Measurements from ENCODE around the gene OR2T10. TPM values are rescaled to one million over a fixed set of nuclear protein-coding genes. Genes with fewer than 3 reads are reported as not detected.
"Not testable (repeated sequence)": the region's sequence is repeated elsewhere in the genome, so short reads cannot be mapped to it uniquely, and the experiment has no call there.

The OR2T10 gene, protein sequence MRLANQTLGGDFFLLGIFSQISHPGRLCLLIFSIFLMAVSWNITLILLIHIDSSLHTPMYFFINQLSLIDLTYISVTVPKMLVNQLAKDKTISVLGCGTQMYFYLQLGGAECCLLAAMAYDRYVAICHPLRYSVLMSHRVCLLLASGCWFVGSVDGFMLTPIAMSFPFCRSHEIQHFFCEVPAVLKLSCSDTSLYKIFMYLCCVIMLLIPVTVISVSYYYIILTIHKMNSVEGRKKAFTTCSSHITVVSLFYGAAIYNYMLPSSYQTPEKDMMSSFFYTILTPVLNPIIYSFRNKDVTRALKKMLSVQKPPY
- total RNA-seq = not detected

DNA sequence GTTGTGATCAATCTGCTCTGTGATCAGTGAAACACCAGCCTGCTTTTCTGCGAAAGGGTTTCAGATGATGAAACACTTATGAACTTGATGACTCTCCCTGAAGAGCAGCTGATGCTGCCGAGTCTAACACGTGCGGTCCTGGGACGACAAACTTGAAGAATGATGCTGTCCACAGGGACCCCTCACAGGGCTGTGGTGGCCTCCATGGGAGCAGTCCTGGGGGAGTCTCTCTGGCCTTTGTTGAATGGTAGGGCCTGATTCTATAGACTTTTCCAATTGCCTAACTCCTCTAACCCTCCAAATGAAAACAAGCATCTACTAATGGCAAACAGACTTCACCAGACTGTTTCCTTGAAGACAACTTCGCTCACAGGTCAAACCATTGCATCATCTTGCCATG lies at the start of gene OR2T10:
Gene OR2T10 (minus strand): TSS at position 112 of the 400 bp plus-strand sequence. CDS start 3,932 bp downstream, outside the sequence.
- no peak for DNase-seq

DNA sequence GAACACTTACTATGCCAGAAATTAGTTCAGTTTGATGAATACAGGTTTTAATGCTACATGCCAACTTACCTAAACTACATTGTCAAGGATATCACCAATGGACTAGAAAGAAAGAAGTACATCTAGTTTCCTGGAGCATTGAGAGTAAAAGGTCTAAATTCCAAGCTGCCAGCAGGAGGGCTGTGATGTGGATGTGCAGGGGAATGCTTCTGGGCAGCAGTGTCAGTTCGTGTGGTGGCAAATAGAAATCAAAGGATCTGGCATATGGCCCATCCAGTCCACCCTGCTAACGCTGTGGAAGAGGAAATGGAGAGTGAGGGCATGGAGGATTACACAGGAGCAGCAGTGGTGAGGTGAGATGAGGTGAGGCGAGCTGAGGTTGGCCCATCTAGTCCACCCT lies 47.7 kb upstream of the OR2T10 start, which contains the start of gene OR2T35:
Gene OR2T35 (minus strand): TSS at position 101 of the 400 bp plus-strand sequence. CDS start 6,020 bp downstream, outside the sequence.
- DNase-seq = not testable (repeated sequence)

DNA sequence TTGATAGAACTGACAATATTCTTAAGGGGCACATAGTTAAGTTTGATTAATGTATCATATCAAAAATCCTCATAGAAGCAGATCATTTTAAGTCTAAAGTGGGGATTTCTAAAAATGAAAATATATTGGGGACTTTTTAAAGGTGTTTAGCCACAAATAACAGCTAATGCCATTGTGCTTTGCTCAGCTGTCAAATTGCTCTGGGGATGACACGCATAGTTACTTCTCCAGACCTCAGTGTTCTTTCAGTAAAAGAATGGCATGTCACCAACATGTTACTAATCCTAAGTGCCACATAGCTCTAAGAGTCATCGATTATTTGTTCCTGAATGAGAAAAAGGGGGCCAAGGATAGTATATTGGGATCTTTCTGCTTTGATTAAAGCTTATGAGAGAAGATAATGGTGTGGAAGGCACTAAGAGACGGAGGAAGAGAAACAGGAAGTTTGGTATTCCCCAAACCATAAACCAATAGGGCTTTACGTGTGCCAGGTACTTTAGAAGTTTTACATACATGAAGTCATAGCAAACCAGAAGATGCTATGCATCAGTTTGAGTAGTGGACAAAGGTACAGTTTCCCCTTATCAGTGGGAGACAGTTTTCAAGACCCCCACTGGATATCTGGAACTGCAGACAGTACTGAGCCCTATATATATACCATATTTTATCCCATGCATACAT lies 45.6 kb upstream of the OR2T10 start:
- not testable (repeated sequence) for DNase-seq

DNA sequence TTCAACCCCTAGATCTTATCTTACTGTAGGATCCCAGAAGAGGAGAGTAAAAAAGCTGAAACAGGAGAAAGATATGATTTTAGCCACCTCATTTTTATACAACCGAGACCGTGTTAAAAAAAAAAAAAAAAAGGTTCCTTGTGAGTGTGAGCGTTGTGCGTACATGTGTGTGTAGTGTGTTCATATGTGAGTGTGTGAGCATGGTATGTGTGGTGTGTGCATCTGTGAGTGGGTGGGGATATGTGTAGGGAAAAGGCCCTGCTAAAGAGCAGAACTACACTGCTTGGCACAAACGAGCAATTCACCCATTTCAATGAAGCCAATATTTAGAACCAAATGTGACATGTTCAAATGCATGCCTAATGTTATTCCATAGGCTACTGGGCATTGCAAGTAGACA lies 44.1 kb upstream of the OR2T10 start:
- DNase-seq = not testable (repeated sequence)

DNA sequence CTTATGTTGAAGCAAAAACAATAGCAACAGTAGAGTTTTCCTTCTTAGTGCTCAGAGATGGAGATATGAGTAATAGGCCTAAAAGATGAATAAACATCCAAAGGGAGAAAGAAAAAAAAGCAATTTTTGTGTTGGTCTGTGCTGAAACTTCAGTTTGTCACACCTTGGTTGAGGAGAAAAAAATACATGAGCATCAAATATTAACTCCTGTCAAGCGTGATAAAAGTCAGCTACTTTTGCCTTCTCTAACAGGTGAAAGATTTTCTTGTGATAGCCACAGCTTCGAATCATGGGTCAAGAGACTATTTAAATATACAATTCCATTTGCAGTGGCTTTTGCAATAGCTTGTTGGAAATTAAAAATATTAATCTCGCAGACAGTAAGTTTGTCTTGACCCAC lies 43.4 kb upstream of the OR2T10 start:
- DNase-seq = not testable (repeated sequence)

DNA sequence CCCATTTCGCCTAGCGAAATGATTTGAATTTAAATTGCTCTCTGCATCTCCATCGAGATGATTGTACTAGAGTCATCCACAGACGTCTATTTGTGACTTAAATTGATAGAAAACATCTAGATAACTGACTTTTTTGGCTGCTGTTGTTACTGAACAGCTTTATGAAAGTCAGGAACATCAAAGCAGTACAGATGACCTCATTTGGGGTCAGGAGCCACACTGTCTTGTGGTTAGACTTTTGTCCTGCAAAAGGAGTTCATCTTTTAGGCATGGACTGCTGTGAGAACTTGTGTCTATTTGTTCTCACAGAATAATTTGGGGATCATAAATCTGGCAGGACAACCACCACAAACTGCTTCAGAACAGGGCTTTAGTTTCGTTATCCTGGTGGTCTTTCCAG lies 42.2 kb upstream of the OR2T10 start:
- not testable (repeated sequence) for DNase-seq

DNA sequence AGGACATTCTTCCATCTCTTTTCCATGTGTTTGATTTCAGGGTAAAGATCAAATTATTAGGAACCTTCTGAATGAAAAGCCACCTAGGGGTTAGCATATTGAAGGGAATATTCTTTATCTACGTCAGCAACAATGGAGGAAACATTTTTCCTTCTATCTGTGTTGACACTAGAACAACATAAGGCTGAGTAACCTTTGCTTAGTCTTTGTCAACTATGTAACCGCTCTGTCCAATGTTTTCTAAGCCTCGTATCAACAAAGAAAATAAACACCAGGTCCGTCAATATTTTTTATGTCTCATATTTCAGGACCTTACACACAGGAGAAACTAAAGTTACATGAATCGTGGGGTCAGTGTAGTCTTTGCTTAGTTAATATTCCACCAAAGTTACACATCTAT lies 39.1 kb upstream of the OR2T10 start:
- not testable (repeated sequence) for DNase-seq

DNA sequence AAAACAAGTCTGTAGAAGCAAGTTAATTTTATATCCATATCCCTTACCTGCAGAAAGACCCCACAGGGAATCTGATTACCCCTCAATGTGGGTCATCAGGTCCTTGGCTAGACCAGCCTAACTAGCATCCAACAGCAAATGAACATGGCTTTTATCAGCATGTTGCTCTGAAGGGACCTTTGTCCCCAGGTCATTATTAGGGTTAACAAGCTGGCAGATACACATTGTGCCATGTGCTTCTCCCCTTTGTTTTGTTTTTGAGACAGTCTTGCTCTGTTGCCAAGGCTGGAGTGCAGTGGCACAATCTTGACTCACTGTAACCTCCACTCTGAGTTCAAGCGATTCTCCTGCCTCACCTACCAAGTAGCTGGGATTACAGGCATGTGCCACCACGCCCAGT lies 37.5 kb upstream of the OR2T10 start, which contains the start of gene OR2T11:
Gene OR2T11 (minus strand): TSS at position 101 of the 400 bp plus-strand sequence. CDS start 7,963 bp downstream, outside the sequence.
- not testable (repeated sequence) for DNase-seq

DNA sequence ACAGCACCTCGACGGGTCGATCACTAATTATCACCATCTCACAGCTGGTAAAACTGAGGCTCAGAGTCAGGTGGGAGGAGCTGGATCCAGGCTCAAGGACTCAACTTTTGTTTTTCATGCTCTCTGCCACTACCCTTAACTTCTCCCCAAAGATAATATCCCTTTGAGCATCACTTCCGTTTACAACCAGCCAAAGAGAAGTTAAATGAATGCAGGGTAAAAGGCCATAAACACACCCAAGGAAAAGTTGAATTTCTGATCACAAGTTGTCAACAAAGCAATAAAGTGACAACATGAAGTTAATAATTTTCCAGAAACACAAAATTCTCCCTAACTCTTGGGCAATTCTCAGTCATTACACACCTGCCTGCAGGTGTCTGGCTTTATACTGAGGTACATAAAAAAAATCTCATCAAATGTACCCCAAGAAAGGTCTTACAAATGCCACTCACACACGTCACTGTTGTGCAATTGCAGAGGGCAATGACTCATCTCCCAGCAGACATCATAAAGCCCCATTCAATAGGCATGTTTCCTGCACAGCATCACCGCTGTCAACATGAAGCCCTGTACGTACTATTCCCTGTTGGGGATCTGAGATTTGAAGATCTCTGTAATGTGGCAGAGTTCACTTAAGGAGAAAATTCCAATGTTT lies 34.0 kb upstream of the OR2T10 start:
- no peak for DNase-seq

DNA sequence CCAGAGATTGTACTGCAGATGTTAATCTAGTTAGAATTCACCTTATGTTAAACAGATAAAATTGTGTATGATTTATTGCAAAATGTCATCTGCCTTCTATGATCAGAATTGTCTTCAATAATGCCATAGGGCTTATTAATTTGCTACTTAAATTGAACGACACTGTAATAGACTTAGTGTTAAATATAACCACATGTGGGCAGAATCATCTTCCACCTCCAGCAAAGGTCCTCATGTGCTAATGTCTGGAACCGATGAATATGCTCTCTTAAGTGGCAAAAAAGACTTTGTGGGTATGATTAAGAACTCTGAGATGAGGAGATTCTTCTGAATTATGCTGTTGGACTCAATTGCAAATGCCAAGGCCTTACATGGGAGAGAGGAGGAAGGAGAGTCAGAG lies 33.1 kb upstream of the OR2T10 start:
- no peak for DNase-seq

DNA sequence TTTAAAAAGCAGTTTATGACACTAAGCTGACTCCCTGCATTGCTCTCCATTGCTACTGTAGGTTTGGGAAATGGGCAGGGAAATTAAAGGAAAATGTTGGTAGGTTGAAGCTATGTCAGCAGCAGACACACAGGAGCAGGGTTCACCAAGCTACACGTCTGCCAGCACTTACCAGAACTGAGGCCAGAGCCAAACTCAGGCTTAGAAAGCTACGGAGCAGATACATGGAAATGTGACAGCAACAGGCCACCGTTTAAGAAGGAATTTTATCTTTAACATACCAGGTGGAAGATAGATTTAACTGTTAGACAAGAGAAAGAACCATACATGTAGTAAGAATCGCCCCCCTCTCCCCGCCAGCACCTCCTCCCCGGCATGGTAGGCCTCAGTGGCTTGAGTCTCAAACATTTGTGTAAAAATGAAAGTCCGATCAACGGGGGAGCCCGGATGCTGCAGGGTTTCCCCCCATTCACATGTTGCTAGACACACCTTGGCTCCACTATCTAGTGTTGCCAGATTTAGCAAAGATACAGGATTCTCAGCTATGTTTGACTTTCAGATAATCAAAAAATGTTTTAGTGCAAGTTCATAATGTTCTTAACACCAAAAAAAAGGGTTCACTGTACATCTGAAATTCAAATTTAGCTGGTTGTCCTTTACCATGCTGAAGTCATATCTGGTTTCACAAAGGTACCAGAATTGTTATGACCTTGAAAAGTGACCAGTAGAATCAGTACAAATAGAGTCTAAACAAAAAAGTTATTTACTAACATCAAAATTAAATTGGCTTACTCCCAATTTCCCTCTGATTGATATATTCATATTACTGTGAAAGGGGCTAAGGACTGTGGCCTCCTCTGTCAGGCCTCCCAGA lies 30.7 kb upstream of the OR2T10 start:
- DNase-seq = no peak

DNA sequence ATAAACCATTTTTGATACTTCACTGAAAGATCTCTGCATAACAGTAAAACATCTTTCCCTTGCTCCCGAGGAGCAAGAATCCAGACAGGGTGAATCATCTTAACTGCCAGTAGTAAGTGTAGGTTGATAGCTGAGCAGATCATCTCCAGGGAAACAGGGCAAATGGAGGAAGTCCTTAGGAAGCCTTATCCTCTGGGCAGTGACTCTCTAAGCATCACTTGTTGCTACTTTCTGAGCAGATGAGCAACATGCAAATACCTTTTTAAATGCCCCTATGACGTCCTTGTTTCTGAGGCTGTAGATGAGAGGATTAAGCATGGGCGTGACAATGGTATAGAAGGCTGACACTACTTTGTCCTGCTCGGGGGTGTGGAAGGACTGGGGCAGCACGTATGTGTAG lies 28.5 kb upstream of the OR2T10 start:
- no peak for DNase-seq

DNA sequence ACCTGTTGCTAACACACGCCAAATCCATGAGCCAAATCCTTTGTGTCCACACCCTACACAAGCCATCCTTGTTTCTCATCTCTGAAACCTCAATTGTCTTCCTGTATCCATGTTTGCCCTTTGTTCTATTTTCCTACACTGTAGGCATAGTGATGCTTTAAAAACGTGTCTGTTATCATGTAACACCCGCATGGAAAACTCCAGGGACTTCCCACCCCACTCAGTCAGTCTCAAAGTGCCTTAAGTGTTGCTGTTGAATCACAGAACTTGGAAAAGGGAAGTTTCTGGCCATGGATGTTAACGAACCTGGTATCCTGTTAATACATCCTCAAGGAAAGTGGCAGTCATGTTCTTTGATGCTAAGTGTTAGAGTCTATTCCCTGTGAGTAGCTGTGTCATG lies 27.7 kb upstream of the OR2T10 start:
- no peak for DNase-seq

DNA sequence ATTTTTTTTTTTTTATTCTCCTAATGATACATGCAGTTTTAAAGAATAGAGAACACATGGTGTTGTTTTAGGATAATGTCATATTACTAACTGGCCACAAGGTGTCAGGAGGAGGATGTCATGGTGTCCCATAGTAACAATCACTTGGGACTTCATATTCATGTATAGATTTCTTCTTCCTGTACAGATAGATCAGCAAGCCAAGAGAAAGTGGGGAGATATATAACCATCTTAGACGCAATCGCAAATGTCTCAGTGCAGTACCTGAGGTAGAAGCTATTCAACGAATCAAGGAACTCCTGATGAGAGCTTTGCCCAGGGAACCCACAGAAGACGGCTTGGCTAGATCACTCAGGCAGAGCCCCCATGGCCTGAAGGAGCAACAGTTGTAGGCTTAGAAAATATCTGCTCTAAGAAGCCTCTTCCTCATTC lies 25.1 kb upstream of the OR2T10 start:
- DNase-seq = no peak

DNA sequence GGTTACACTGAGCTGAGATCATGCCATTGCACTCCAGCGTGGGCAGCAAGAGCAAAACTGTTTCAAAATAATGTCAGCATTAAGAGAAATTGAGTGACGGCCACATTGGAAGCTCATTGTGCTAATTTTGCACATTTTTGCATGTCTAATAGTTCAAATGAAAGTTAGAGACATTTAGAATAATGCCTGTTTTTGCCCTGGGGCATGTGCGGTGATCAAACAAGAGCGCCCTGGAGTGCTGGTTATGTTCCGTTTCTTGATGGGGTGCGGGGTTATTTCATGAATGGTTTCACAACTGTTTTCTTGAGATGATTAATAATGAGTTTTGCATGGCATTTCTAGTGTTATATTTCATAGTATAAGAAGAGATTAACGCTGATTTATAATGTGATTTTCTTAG lies 24.3 kb upstream of the OR2T10 start:
- DNase-seq = no peak

DNA sequence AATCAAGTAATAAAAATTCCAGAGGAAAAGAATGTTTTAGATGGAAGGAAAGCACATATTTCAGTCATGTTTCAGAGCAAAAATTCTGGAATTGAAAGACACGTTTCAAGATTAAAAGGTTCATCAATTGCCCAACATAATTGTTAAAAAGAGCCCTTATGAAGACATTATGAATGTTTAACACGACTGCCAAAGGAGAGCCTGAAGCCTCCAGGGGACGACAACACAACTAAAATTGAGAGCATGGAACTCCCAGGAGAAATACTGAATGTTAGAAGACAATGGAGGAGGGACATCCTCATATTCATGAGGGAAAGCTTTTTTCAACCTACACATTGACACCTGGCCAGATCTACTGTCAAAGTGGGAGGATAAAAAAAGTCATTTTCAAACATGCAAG lies 21.4 kb upstream of the OR2T10 start:
- DNase-seq = peak; percentile 16

DNA sequence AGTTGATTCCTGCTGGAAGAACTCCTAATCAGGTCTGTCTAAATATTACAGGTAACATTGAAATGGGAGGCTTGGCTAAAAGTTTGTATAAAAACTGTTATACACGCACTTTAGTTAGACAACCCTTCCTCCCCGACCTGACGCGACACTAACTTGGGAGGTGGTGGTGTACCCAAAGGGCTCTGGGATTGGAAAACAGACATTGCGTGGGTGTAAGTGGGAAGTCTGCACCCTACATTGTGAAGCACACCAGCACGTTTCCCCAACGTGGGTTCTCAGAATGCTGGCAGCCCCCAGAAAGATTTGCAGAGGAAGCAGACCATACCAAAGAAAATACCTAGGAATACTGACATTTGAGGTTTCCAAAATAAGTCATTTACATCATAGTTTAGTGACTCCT lies 20.6 kb upstream of the OR2T10 start:
- DNase-seq = no peak

DNA sequence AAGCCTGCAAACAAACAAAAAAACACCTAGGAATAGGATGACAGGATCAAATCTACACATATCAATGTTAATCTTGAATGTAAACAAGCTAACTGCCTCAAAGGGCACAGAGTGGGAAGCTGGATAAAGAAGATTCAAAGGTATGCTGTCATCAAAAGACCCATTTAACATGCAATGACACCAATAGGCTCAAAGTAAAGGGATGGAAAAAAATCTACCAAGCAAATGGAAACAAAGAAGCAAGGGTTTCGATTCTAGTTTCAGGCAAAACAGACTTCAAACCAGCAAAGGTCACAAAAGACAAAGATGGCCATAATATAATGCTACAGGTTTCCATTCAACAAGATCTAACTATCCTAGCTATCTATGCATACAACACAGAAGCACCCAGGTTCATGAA lies 16.2 kb upstream of the OR2T10 start:
- no peak for DNase-seq

DNA sequence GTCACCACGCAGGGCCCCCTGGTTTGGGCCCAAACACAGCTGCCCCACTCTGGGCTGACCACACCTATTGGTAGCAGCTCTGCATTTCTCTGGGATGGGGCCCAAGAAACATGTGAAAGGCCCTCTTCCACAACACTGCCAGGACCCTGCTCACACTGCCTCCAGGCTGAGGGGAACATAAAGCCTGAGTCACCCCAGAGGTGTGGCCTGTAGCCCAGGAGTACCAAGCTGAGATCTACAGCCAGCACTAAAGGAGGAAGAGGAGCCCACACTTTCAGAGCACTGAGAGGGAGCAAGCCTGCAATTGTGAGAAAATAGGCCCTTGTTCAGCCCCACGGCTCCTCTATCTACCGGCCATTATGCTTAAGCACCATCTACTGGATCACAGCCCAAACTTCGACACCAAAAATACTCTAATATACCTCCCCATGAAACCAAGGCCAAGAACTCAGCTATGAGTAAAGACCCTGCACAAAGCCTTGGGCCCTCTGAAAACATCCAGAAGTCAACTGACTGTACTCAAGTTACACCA lies 14.4 kb upstream of the OR2T10 start:
- no peak for DNase-seq

DNA sequence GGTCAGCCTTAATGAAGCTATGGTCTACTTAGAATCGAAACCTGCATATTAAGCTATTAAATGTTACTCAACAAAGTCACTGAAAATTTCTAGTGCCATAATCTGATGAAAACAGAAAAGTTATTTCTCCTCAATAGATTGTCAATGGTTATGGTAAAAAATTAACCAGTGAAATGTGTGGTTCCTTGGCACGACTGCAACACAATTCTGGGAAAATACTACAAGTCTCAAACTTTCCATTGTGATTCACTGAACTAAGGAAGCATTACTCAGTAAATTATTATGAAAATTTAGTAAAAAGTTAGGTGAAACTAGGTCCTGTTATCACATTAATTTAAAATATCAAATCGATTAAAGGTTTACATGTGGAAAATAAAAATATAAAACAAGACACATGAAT lies 12.8 kb upstream of the OR2T10 start:
- no peak for DNase-seq

DNA sequence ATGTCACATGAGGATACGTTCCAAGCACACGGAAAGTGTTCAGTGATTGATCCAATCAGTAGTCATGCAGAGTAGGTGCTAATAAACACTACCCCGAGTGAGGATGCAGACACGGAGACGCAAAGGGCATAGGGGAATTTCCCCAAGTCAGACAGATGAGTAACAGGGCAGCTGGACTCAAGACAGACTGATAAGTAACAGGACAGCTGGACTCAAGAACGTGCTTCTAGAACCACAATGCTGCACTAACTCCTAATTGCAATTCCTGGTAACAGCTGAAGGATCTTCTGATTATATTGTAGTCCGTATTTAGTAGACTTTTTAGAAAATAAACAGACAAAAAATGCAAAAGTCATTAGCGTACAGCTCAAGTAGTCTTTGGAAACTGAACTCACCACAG lies 1.9 kb upstream of the OR2T10 start:
- no peak for DNase-seq

DNA sequence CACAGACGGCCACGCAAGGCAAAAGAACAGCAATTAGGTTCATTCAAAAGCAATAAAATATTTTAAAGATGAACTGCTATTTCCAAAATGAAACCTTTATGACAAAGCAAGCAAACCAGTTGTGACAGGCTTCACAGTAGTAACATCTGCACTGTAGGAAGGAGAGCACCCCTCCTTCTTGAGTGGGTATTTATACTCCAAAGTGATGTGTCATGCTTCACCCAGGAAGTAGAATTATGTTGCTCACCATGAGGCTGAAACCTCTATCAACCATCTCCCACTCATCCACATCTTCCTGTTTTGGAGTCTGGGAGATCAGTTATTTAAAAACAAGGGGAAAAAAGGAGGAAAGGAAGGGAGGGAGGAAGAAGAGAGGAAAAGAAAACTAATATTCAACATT lies 885 bp downstream of the OR2T10 start:
- no peak for DNase-seq
